HL-60 (cell line): Measurements from ENCODE around the gene WDR1.

Source experiments
- DNase-seq, 2 experiments: peaks; one replicate each; pipeline ENCODE4 v3.0.0-alpha.2; 2010 to 2020; ENCODE audit warnings: low read depth in 1 of 2, low spot score in 1 of 2
- H3K27ac ChIP-seq: fragments of 250-450 bp; sonication (Bioruptor Pico); replicated peaks from 2 replicates; pipeline ENCODE4 v1.5.1; 2020; ENCODE audit warnings: mild to moderate bottlenecking, moderate library complexity
- H3K27me3 ChIP-seq: fragments of 250-450 bp; sonication (Bioruptor Pico); 2 replicates; pipeline ENCODE4 v1.5.1; 2021; ENCODE audit warnings: mild to moderate bottlenecking, moderate library complexity; ENCODE audit not compliant: insufficient read depth, poor library complexity, severe bottlenecking
- H3K4me3 ChIP-seq: replicated peaks from 2 replicates; pipeline ENCODE4 v1.5.1; 2011; ENCODE audit warnings: mild to moderate bottlenecking, control low read depth, low read length; ENCODE audit not compliant: insufficient read depth
- CTCF ChIP-seq: IDR thresholded peaks from one replicate; pipeline ENCODE4 v1.5.1; 2011; ENCODE audit warnings: low read length, control low read depth, inconsistent platforms; ENCODE audit not compliant: insufficient read depth
- GABPA ChIP-seq: IDR thresholded peaks from 2 replicates; pipeline ENCODE4 v1.6.1; 2012; ENCODE audit warnings: low read depth
- POLR2AphosphoS5 ChIP-seq: IDR thresholded peaks from 2 replicates; pipeline ENCODE4 v1.6.1; 2012; ENCODE audit warnings: low read depth
- REST ChIP-seq: IDR thresholded peaks from 2 replicates; pipeline ENCODE4 v1.6.1; 2012; ENCODE audit warnings: low read depth; ENCODE audit not compliant: insufficient replicate concordance
- SPI1 ChIP-seq: IDR thresholded peaks from 2 replicates; pipeline ENCODE4 v1.6.1; 2012; ENCODE audit warnings: low read depth, mild to moderate bottlenecking, borderline replicate concordance

WDR1 gene

GRCh38 chr4:10144479-10144878 lies 27.9 kb upstream of the WDR1 start:
- no peak overlapping the region for H3K27ac ChIP-seq
- TF ChIP-seq POLR2AphosphoS5 = no peak
- no peak for TF ChIP-seq SPI1
- no peak for TF ChIP-seq GABPA
- no peak for TF ChIP-seq CTCF
- TF ChIP-seq REST = no peak
- H3K27me3 ChIP-seq = no peaks in the 10 kb centered on the region
- DNase-seq = no peak
- no peak overlapping the region for H3K4me3 ChIP-seq

GRCh38 chr4:10143171-10143570 lies 26.6 kb upstream of the WDR1 start:
- H3K27me3 ChIP-seq = no peaks in the 10 kb centered on the region
- TF ChIP-seq SPI1 (no peak), REST (no peak)
- no peak overlapping the region for H3K27ac ChIP-seq
- no peak overlapping the region for H3K4me3 ChIP-seq
- DNase-seq = no peak

GRCh38 chr4:10140866-10141759 lies 24.5 kb upstream of the WDR1 start:
- TF ChIP-seq GABPA (no peak), SPI1 (no peak), POLR2AphosphoS5 (no peak)
- DNase-seq = no peak
- H3K27ac ChIP-seq = no peak overlapping the region
- H3K27me3 ChIP-seq = no peaks in the 10 kb centered on the region
- H3K4me3 ChIP-seq = no peak overlapping the region

- TF ChIP-seq POLR2AphosphoS5 (no peak), GABPA (no peak), CTCF (no peak), SPI1 (no peak), REST (no peak)
- Histone ChIP-seq H3K27ac (no peak overlapping the region), H3K27me3 (no peaks in the 10 kb centered on the region), H3K4me3 (no peak overlapping the region)
- DNase-seq = no peak
These were observed 22.9 kb upstream of the WDR1 start for GRCh38 chr4:10139518-10139917.
